Measurements from ENCODE around the gene ASB6. TPM values are rescaled to one million over a fixed set of nuclear protein-coding genes. Genes with fewer than 3 reads are reported as not detected.

ASB6 gene
- total RNA-seq, 1 donor from 2014 or later = 21.9 TPM

- peaks cover 2% of the 10 kb centered on the region for H3K36me3 Mint-ChIP-seq (ENCODE audit: low read depth)
- peaks cover 3% of the 10 kb centered on the region for H3K27me3 Mint-ChIP-seq (ENCODE audit: low read depth)
- H3K4me3 Mint-ChIP-seq = peak overlapping the region; percentile 19
- no peak overlapping the region for H3K27ac Mint-ChIP-seq (ENCODE audit: unreplicated experiment)
- peaks cover 17% of the 10 kb centered on the region for H3K4me1 Mint-ChIP-seq
- DNase-seq (ENCODE audit: low read depth, low spot score) = no peak
- TF ChIP-seq, protein P1, sequence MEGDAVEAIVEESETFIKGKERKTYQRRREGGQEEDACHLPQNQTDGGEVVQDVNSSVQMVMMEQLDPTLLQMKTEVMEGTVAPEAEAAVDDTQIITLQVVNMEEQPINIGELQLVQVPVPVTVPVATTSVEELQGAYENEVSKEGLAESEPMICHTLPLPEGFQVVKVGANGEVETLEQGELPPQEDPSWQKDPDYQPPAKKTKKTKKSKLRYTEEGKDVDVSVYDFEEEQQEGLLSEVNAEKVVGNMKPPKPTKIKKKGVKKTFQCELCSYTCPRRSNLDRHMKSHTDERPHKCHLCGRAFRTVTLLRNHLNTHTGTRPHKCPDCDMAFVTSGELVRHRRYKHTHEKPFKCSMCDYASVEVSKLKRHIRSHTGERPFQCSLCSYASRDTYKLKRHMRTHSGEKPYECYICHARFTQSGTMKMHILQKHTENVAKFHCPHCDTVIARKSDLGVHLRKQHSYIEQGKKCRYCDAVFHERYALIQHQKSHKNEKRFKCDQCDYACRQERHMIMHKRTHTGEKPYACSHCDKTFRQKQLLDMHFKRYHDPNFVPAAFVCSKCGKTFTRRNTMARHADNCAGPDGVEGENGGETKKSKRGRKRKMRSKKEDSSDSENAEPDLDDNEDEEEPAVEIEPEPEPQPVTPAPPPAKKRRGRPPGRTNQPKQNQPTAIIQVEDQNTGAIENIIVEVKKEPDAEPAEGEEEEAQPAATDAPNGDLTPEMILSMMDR (conservative IDR thresholded peaks at IDR 0.05) = no peak
- no peaks in the 10 kb centered on the region for H3K9me3 Mint-ChIP-seq
Measured at GRCh38 chr9:129633848-129634247, 8.1 kb downstream of the ASB6 start.

- Mint-ChIP-seq H3K36me3 (ENCODE audit: low read depth) (no peaks in the 10 kb centered on the region), H3K4me1 (peaks cover 22% of the 10 kb centered on the region), H3K4me3 (peak overlapping the region; percentile 41), H3K9me3 (no peaks in the 10 kb centered on the region), H3K27ac (ENCODE audit: unreplicated experiment) (no peak overlapping the region), H3K27me3 (ENCODE audit: low read depth) (no peaks in the 10 kb centered on the region)
- DNase-seq (ENCODE audit: low read depth, low spot score) = no peak
- TF ChIP-seq, protein P1 (conservative IDR thresholded peaks at IDR 0.05) = no peak
Measured at GRCh38 chr9:129633207-129633606, 8.7 kb downstream of the ASB6 start.

GRCh38 chr9:129632460-129632859 lies 9.5 kb downstream of the ASB6 start:
- Mint-ChIP-seq H3K4me1 (peaks cover 29% of the 10 kb centered on the region), H3K9me3 (no peaks in the 10 kb centered on the region)

DNA sequence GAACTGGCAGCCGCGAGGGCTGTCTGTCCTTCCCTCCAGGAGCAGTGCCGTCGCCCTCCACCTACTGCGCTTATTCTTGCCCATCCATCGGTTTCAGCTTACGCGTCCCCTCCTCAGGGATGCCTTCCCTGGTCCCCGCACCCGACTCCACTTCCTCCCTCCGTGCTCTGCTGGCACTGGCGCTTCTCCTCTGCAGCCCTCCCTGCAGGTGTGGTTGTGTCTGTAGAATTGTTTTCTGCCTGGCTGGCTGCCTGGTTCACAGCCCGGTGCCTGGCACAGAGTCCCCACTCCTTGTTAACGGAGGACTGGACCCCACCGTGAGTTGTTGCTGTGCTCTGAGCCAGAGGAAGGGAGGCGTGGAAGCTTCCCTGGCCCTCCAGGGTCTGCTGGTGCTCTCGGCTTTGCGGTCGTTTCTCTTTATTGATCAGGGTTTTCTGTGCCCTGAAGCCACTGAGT lies 10.2 kb downstream of the ASB6 start:
- Mint-ChIP-seq H3K27me3 (ENCODE audit: low read depth) (no peaks in the 10 kb centered on the region), H3K36me3 (ENCODE audit: low read depth) (no peaks in the 10 kb centered on the region)
- TF ChIP-seq, protein P1 (conservative IDR thresholded peaks at IDR 0.05) = no peak

More at GRCh38 chr9:129632460-129632859, 9.5 kb downstream of the ASB6 start:
- Mint-ChIP-seq H3K4me3 (no peak overlapping the region), H3K27ac (ENCODE audit: unreplicated experiment) (no peak overlapping the region), H3K36me3 (ENCODE audit: low read depth) (no peaks in the 10 kb centered on the region), H3K27me3 (ENCODE audit: low read depth) (no peaks in the 10 kb centered on the region)
- no peak for DNase-seq (ENCODE audit: low read depth, low spot score)
- TF ChIP-seq, protein P1 (conservative IDR thresholded peaks at IDR 0.05) = no peak

GRCh38 chr9:129630967-129631673 lies 10.8 kb downstream of the ASB6 start:
- TF ChIP-seq, protein P1 (conservative IDR thresholded peaks at IDR 0.05) = no peak
- Mint-ChIP-seq H3K4me3 (peak overlapping the region; percentile 54), H3K27ac (ENCODE audit: unreplicated experiment) (peak overlapping the region; percentile 90), H3K9me3 (no peaks in the 10 kb centered on the region), H3K27me3 (ENCODE audit: low read depth) (no peaks in the 10 kb centered on the region), H3K36me3 (ENCODE audit: low read depth) (no peaks in the 10 kb centered on the region), H3K4me1 (peaks cover 40% of the 10 kb centered on the region)
- DNase-seq (ENCODE audit: low read depth, low spot score) = no peak

More for the DNA sequence above, 10.2 kb downstream of the ASB6 start:
- no peaks in the 10 kb centered on the region for H3K9me3 Mint-ChIP-seq
- peak overlapping the region; percentile 54 for H3K4me3 Mint-ChIP-seq
- peaks cover 36% of the 10 kb centered on the region for H3K4me1 Mint-ChIP-seq
- no peak for DNase-seq (ENCODE audit: low read depth, low spot score)
- H3K27ac Mint-ChIP-seq (ENCODE audit: unreplicated experiment) = peak overlapping the region; percentile 60
